Adipocyte (in vitro differentiated cells): ENCODE data around the gene CDKN2D.

Source experiments
- DNase-seq: peaks from one replicate; pipeline ENCODE4 v3.0.0-alpha.2; 2015; ENCODE audit warnings: low read depth
- H3K27me3 ChIP-seq: replicated peaks from 2 replicates; pipeline ENCODE4 v1.7.0; 2013; ENCODE audit warnings: mild to moderate bottlenecking, low read length, moderate library complexity; ENCODE audit not compliant: control insufficient read depth, insufficient read depth
- H3K36me3 ChIP-seq: 2 replicates; pipeline ENCODE4 v1.7.0; 2013; ENCODE audit warnings: low read length, mild to moderate bottlenecking, moderate library complexity; ENCODE audit not compliant: control insufficient read depth, insufficient read depth, severe bottlenecking
- H3K4me1 ChIP-seq: 2 replicates; pipeline ENCODE4 v1.7.0; 2013; ENCODE audit warnings: mild to moderate bottlenecking, low read length, moderate library complexity; ENCODE audit not compliant: control insufficient read depth, insufficient read depth
- H3K4me3 ChIP-seq: 2 replicates; pipeline ENCODE4 v1.7.0; 2013; ENCODE audit warnings: mild to moderate bottlenecking, low read length, moderate library complexity
- H3K9ac ChIP-seq: 2 replicates; pipeline ENCODE4 v1.7.0; 2013; ENCODE audit warnings: mild to moderate bottlenecking, low read length, moderate library complexity
- H3K9me3 ChIP-seq: 2 replicates; pipeline ENCODE4 v1.7.0; 2013; ENCODE audit warnings: mild to moderate bottlenecking, low read length, moderate library complexity; ENCODE audit not compliant: control insufficient read depth

Gene CDKN2D

GRCh38 chr19:10600149-10600548 lies 31.4 kb upstream of the CDKN2D start:
- Histone ChIP-seq H3K9ac (no peak overlapping the region), H3K4me3 (no peak overlapping the region), H3K4me1 (peaks cover 10% of the 10 kb centered on the region), H3K9me3 (no peaks in the 10 kb centered on the region), H3K27me3 (peaks cover 6% of the 10 kb centered on the region), H3K36me3 (no peaks in the 10 kb centered on the region)
- no peak for DNase-seq

GRCh38 chr19:10593820-10594637 lies 25.2 kb upstream of the CDKN2D start:
- Histone ChIP-seq H3K9me3 (no peaks in the 10 kb centered on the region), H3K27me3 (peaks cover 6% of the 10 kb centered on the region), H3K36me3 (no peaks in the 10 kb centered on the region), H3K4me3 (no peak overlapping the region), H3K4me1 (peaks cover 11% of the 10 kb centered on the region), H3K9ac (peak overlapping the region; percentile 75)
- DNase-seq: peak; percentile 83

- Histone ChIP-seq H3K4me3 (no peak overlapping the region), H3K27me3 (peaks cover 5% of the 10 kb centered on the region), H3K36me3 (no peaks in the 10 kb centered on the region), H3K4me1 (peaks cover 11% of the 10 kb centered on the region), H3K9me3 (no peaks in the 10 kb centered on the region), H3K9ac (no peak overlapping the region)
- no peak for DNase-seq
Measured at GRCh38 chr19:10593148-10593547, 24.4 kb upstream of the CDKN2D start.

- Histone ChIP-seq H3K36me3 (no peaks in the 10 kb centered on the region), H3K27me3 (peaks cover 16% of the 10 kb centered on the region), H3K9me3 (no peaks in the 10 kb centered on the region), H3K4me3 (no peak overlapping the region), H3K4me1 (no peaks in the 10 kb centered on the region), H3K9ac (no peak overlapping the region)
- no peak for DNase-seq
Measured at GRCh38 chr19:10587839-10588150, 19.0 kb upstream of the CDKN2D start.

GRCh38 chr19:10587022-10587838 lies 18.5 kb upstream of the CDKN2D start, which contains the start of gene AP1M2:
Gene AP1M2 (minus strand): TSS chr19:10587312. CDS start chr19:10587231, 81 bp downstream.
- no peaks in the 10 kb centered on the region for H3K4me1 ChIP-seq
- no peaks in the 10 kb centered on the region for H3K36me3 ChIP-seq
- no peak for DNase-seq
- H3K27me3 ChIP-seq: peaks cover 16% of the 10 kb centered on the region
- H3K9me3 ChIP-seq: no peaks in the 10 kb centered on the region
- H3K9ac ChIP-seq: no peak within 1 kb of the TSS
- H3K4me3 ChIP-seq: no peak within 1 kb of the TSS

- no peak for DNase-seq
- H3K9me3 ChIP-seq: no peaks in the 10 kb centered on the region
- no peaks in the 10 kb centered on the region for H3K36me3 ChIP-seq
- H3K27me3 ChIP-seq: peaks cover 21% of the 10 kb centered on the region
- peaks cover under 1% of the 10 kb centered on the region for H3K4me1 ChIP-seq
- H3K4me3 ChIP-seq: no peak overlapping the region
- H3K9ac ChIP-seq: no peak overlapping the region
Measured at GRCh38 chr19:10586396-10586795, 17.6 kb upstream of the CDKN2D start.

GRCh38 chr19:10583036-10583776 lies 14.4 kb upstream of the CDKN2D start:
- Histone ChIP-seq H3K4me1 (peaks cover 4% of the 10 kb centered on the region), H3K27me3 (peaks cover 22% of the 10 kb centered on the region), H3K9me3 (no peaks in the 10 kb centered on the region), H3K9ac (no peak overlapping the region), H3K36me3 (no peaks in the 10 kb centered on the region), H3K4me3 (no peak overlapping the region)
- no peak for DNase-seq

GRCh38 chr19:10582091-10582490 lies 13.3 kb upstream of the CDKN2D start:
- Histone ChIP-seq H3K9ac (no peak overlapping the region), H3K4me1 (peaks cover 4% of the 10 kb centered on the region), H3K4me3 (no peak overlapping the region), H3K27me3 (peaks cover 10% of the 10 kb centered on the region), H3K9me3 (no peaks in the 10 kb centered on the region), H3K36me3 (no peaks in the 10 kb centered on the region)
- no peak for DNase-seq

- Histone ChIP-seq H3K4me1 (peaks cover 4% of the 10 kb centered on the region), H3K9ac (no peak overlapping the region), H3K27me3 (peaks cover 6% of the 10 kb centered on the region)
Measured at GRCh38 chr19:10580979-10581631, 12.3 kb upstream of the CDKN2D start.

GRCh38 chr19:10577951-10578350 lies 9.2 kb upstream of the CDKN2D start:
- no peak for DNase-seq

More at GRCh38 chr19:10580979-10581631, 12.3 kb upstream of the CDKN2D start:
- Histone ChIP-seq H3K9me3 (no peaks in the 10 kb centered on the region), H3K36me3 (no peaks in the 10 kb centered on the region), H3K4me3 (no peak overlapping the region)
- peak; percentile 98 for DNase-seq

More at GRCh38 chr19:10577951-10578350, 9.2 kb upstream of the CDKN2D start:
- Histone ChIP-seq H3K4me3 (no peak overlapping the region), H3K36me3 (no peaks in the 10 kb centered on the region), H3K27me3 (peaks cover 6% of the 10 kb centered on the region), H3K4me1 (peaks cover 4% of the 10 kb centered on the region), H3K9me3 (no peaks in the 10 kb centered on the region), H3K9ac (no peak overlapping the region)
